ENCODE measurements around the gene UNC80. TPM values are rescaled to one million over a fixed set of nuclear protein-coding genes. Genes with fewer than 3 reads are reported as not detected.

Gene UNC80
- total RNA-seq, 4 donors from 2014 or later, result under 0.01 to 3.0 (median 0.45) TPM

DNA sequence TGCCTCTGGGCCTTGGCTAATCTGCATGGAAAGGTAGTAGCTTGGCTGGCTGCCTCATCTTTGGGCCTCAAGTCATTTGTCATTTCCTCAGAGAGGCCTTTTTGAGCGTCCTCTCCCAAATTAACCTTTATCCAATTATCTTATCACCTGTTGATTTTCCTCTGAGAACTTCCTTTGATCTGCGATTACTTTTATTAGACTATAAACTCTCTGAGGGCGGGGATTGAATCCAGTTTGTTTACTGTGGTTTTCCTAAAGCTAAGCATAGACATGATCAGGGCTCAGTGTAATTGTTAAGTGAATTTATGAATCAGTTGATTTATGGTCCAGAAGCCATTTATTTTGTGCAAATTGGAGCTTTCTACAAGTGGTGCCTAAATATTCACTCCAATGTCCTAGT, 238.3 kb downstream of the UNC80 start:
- no peaks in the 10 kb centered on the region for H3K4me1 ChIP-seq
- no peak for TF ChIP-seq POLR2A (IDR thresholded peaks at IDR 0.05)
- TF ChIP-seq, protein P1, sequence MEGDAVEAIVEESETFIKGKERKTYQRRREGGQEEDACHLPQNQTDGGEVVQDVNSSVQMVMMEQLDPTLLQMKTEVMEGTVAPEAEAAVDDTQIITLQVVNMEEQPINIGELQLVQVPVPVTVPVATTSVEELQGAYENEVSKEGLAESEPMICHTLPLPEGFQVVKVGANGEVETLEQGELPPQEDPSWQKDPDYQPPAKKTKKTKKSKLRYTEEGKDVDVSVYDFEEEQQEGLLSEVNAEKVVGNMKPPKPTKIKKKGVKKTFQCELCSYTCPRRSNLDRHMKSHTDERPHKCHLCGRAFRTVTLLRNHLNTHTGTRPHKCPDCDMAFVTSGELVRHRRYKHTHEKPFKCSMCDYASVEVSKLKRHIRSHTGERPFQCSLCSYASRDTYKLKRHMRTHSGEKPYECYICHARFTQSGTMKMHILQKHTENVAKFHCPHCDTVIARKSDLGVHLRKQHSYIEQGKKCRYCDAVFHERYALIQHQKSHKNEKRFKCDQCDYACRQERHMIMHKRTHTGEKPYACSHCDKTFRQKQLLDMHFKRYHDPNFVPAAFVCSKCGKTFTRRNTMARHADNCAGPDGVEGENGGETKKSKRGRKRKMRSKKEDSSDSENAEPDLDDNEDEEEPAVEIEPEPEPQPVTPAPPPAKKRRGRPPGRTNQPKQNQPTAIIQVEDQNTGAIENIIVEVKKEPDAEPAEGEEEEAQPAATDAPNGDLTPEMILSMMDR (IDR thresholded peaks at IDR 0.05), result no peak
- no peaks in the 10 kb centered on the region for H3K27me3 ChIP-seq
- intact Hi-C loops (cut with DNase I; ENCODE audit: low total_unique reads), result no loop called here
- no peak for DNase-seq
- no peak overlapping the region for H3K27ac ChIP-seq
- no peak overlapping the region for H3K4me3 ChIP-seq
- H3K9me3 ChIP-seq, result no peaks in the 10 kb centered on the region
- no peaks in the 10 kb centered on the region for H3K36me3 ChIP-seq

DNA sequence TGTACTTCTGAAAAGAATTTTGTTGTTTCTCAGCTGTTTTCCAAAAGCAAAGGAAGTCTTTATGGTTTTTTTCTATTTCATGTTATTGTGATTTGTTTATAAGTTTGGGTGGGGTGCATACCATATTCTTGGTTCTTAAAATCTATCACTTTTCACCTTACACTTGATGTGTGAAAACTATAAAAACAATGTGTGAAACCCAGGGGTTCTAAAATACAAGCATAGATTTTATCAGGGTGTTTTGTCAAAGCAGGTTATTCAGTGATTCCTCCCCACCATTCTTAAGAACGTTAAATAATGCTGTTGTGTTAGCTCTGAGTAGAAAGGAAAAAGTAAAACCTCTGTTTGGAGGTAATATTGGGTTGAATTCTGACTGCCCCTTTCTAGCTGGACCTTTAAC, 248.5 kb downstream of the UNC80 start:
- H3K36me3 ChIP-seq, result no peaks in the 10 kb centered on the region
- intact Hi-C loops (cut with DNase I; ENCODE audit: low total_unique reads), result no loop called here
- no peak for TF ChIP-seq POLR2A (IDR thresholded peaks at IDR 0.05)
- TF ChIP-seq, protein P1 (IDR thresholded peaks at IDR 0.05), result no peak

DNA sequence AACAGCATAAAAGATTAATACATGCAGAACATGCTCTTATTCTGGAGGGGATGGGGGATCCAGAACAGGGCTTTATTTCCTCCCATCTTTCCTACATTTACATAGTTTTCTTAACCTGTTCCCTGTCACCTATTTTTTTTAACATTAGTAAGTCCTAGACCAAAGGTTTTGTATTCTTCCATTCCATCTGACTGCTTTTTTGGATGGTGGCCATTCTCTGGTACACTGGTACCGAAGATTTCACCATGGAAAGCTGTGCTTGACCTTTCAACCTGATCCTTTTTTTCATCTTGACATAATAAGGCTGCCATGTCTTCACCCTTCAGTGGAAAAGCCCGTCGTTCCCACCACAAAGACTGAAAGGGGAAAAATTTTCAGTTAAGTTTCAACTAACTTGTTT, 251.2 kb downstream of the UNC80 start:
- Histone ChIP-seq H3K4me1 (no peaks in the 10 kb centered on the region), H3K27me3 (no peaks in the 10 kb centered on the region), H3K9me3 (no peaks in the 10 kb centered on the region), H3K4me3 (no peak overlapping the region), H3K27ac (no peak overlapping the region), H3K36me3 (no peaks in the 10 kb centered on the region)
- no peak for DNase-seq
- TF ChIP-seq, protein P1 (IDR thresholded peaks at IDR 0.05), result no peak
- TF ChIP-seq POLR2A (IDR thresholded peaks at IDR 0.05), result no peak
- intact Hi-C loops (cut with DNase I; ENCODE audit: low total_unique reads), result no loop called here

More for the DNA sequence above, 248.5 kb downstream of the UNC80 start:
- DNase-seq, result no peak
- no peaks in the 10 kb centered on the region for H3K4me1 ChIP-seq
- no peak overlapping the region for H3K4me3 ChIP-seq
- H3K9me3 ChIP-seq, result no peaks in the 10 kb centered on the region
- H3K27me3 ChIP-seq, result no peaks in the 10 kb centered on the region
- H3K27ac ChIP-seq, result no peak overlapping the region

DNA sequence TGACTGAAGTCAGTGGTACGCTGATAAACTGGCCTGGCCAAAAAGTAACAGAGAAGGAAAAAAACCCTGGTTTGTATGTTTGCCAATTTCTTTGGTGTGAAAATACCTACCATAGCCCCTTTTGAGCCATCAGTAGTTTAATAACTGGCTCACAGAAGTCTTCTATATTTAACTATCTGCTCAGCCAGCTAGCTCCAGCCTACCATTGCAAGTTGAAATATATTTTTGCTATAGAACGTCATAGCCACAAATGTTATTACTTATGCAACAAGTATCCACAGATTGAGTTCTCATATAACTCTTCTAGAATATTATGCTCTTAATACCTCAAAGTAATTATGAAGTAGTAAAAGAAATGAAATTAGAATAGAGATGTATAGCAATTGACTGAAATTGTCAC, 256.0 kb downstream of the UNC80 start:
- Histone ChIP-seq H3K9me3 (no peaks in the 10 kb centered on the region), H3K36me3 (no peaks in the 10 kb centered on the region), H3K4me3 (no peak overlapping the region), H3K27me3 (no peaks in the 10 kb centered on the region), H3K4me1 (no peaks in the 10 kb centered on the region), H3K27ac (no peak overlapping the region)
- intact Hi-C loops (cut with DNase I; ENCODE audit: low total_unique reads), result no loop called here
- DNase-seq, result no peak
- TF ChIP-seq, protein P1 (IDR thresholded peaks at IDR 0.05), result no peak
- no peak for TF ChIP-seq POLR2A (IDR thresholded peaks at IDR 0.05)

DNA sequence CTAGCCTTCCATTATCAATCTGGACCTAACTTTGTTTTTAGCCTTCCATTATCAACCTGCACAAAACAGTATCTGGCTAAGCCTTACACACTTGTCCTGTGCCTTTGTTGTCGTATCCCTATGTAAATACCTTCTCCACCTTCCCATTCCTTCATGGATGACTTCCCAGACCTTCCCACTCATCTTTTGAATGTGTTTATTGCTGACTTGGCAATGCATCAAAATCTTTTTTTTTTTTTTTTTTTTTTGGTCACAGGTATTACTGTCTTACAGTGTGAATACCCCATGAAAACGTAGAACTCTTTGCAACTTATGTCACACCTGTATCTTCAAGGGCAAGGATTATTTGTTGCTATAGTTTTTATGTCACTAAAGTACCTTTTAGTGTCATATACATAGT, 256.5 kb downstream of the UNC80 start:
- TF ChIP-seq POLR2A (IDR thresholded peaks at IDR 0.05), result no peak
- TF ChIP-seq, protein P1 (IDR thresholded peaks at IDR 0.05), result no peak
- H3K4me3 ChIP-seq, result no peak overlapping the region
- no peaks in the 10 kb centered on the region for H3K36me3 ChIP-seq
- H3K27ac ChIP-seq, result no peak overlapping the region
- no peaks in the 10 kb centered on the region for H3K4me1 ChIP-seq
- H3K27me3 ChIP-seq, result no peaks in the 10 kb centered on the region
- intact Hi-C loops (cut with DNase I; ENCODE audit: low total_unique reads), result no loop called here
- H3K9me3 ChIP-seq, result no peaks in the 10 kb centered on the region
- no peak for DNase-seq
